Measurements from ENCODE around the gene FRMPD2. TPM values are rescaled to one million over a fixed set of nuclear protein-coding genes. Genes with fewer than 3 reads are reported as not detected.

Gene FRMPD2
- total and polyA plus RNA-seq, 4 donors = 0.28 TPM; not detected in 3

GRCh38 chr10:48291190-48291589 is 16.7 kb upstream of the FRMPD2 start:
- no peaks in the 10 kb centered on the region for H3K4me1 ChIP-seq (ENCODE audit: control insufficient read depth in 4 of 4, insufficient read depth in 4 of 4, low read length in 3 of 4)
- no peak overlapping the region for H3K27ac ChIP-seq (ENCODE audit: low read depth in 1 of 2, low read length in 2 of 2)
- WGBS = 78% methylated on average over 3 of the region's 3 CpGs
- no peak overlapping the region for H3K9ac ChIP-seq (ENCODE audit: low read depth in 1 of 2, low read length in 2 of 2)
- H3K27me3 ChIP-seq (ENCODE audit: control insufficient read depth in 4 of 4, insufficient read depth in 4 of 4, low read length in 3 of 4) = no peaks in the 10 kb centered on the region
- DNase-seq (ENCODE audit: low spot score) = no peak
- no peaks in the 10 kb centered on the region for H3K36me3 ChIP-seq (ENCODE audit: control insufficient read depth in 4 of 4, insufficient read depth in 3 of 4, low read depth in 1 of 4, low read length in 3 of 4)
- TF ChIP-seq RAD21 (IDR thresholded peaks at IDR 0.05) (no peak), TAF1 (conservative IDR thresholded peaks at IDR 0.05) (no peak), HNF4A (conservative IDR thresholded peaks at IDR 0.05) (no peak), FOXA2 (IDR thresholded peaks at IDR 0.05) (no peak), ATF3 (IDR thresholded peaks at IDR 0.05) (no peak), SP1 (IDR thresholded peaks at IDR 0.05) (no peak), EGR1 (IDR thresholded peaks at IDR 0.05; ENCODE audit: low read depth in 2 of 2) (no peak), RXRA (IDR thresholded peaks at IDR 0.05) (no peak), ZBTB33 (IDR thresholded peaks at IDR 0.05) (no peak), YY1 (IDR thresholded peaks at IDR 0.05) (no peak)
- no peaks in the 10 kb centered on the region for H3K9me3 ChIP-seq (ENCODE audit: control insufficient read depth in 4 of 4, low read length in 3 of 4)
- no peak overlapping the region for H3K4me3 ChIP-seq (ENCODE audit: low read depth in 1 of 3, low read length in 3 of 3)

GRCh38 chr10:48290286-48290685 is 15.8 kb upstream of the FRMPD2 start:
- Histone ChIP-seq H3K4me3 (ENCODE audit: low read depth in 1 of 3, low read length in 3 of 3) (no peak overlapping the region), H3K27ac (ENCODE audit: low read depth in 1 of 2, low read length in 2 of 2) (no peak overlapping the region), H3K4me1 (ENCODE audit: control insufficient read depth in 4 of 4, insufficient read depth in 4 of 4, low read length in 3 of 4) (no peaks in the 10 kb centered on the region), H3K36me3 (ENCODE audit: control insufficient read depth in 4 of 4, insufficient read depth in 3 of 4, low read depth in 1 of 4, low read length in 3 of 4) (no peaks in the 10 kb centered on the region), H3K27me3 (ENCODE audit: control insufficient read depth in 4 of 4, insufficient read depth in 4 of 4, low read length in 3 of 4) (no peaks in the 10 kb centered on the region), H3K9me3 (ENCODE audit: control insufficient read depth in 4 of 4, low read length in 3 of 4) (no peaks in the 10 kb centered on the region), H3K9ac (ENCODE audit: low read depth in 1 of 2, low read length in 2 of 2) (no peak overlapping the region)
- TF ChIP-seq MAX (IDR thresholded peaks at IDR 0.05) (no peak), FOXA2 (IDR thresholded peaks at IDR 0.05) (no peak), REST (IDR thresholded peaks at IDR 0.05) (no peak), NR2F2 (IDR thresholded peaks at IDR 0.05) (no peak), RAD21 (IDR thresholded peaks at IDR 0.05) (no peak), FOXA1 (IDR thresholded peaks at IDR 0.05) (no peak), YY1 (IDR thresholded peaks at IDR 0.05) (no peak), TAF1 (conservative IDR thresholded peaks at IDR 0.05) (no peak), CTCF (IDR thresholded peaks at IDR 0.05; ENCODE audit: low read depth, low read length, missing input control) (no peak)
- WGBS = 95% methylated on average over 9 of the region's 9 CpGs
- DNase-seq (ENCODE audit: low spot score) = no peak
